H1 (cell line): ENCODE measurements around the gene KLHDC7B. TPM values are rescaled to one million over a fixed set of nuclear protein-coding genes. Genes with fewer than 3 reads are reported as not detected.

Experiments
- CTCF ChIA-PET: fragments of 300-600 bp; sonication (Branson Sonifier 250); formaldehyde crosslinking; loops from one replicate; lab custom pipeline; 2021; ENCODE audit not compliant: partially characterized antibody; lab: Charles Lee
- POLR2A ChIA-PET: fragments of 300-600 bp; sonication (Branson Sonifier 250); formaldehyde crosslinking; loops from one replicate; lab custom pipeline; 2021; ENCODE audit warnings: inconsistent platforms; ENCODE audit not compliant: partially characterized antibody; lab: Charles Lee
- DNase-seq, 2 experiments: peaks; one replicate each; pipeline versions ENCODE4 v3.0.0 to v3.0.0-alpha.2; 2010 to 2022; ENCODE audit warnings: low spot score in 2 of 2, low read depth in 1 of 2, mixed read lengths in 1 of 2
- FAIRE-seq: peaks from 2 replicates; lab custom pipeline; 2011; peaks lifted over from hg19 to GRCh38; lab: Jason Lieb, UNC
- H2AFZ ChIP-seq: 2 replicates; pipeline ENCODE4 v1.8.1; 2012; ENCODE audit warnings: low read length, inconsistent platforms
- H2AK5ac ChIP-seq: 2 replicates; pipeline ENCODE4 v1.6.1; 2013; ENCODE audit warnings: low read depth, low read length
- H2BK120ac ChIP-seq: replicated peaks from 2 replicates; pipeline ENCODE3; 2013; ENCODE audit warnings: low read depth, low read length, inconsistent platforms
- H2BK12ac ChIP-seq: 2 replicates; pipeline ENCODE4 v1.6.1; 2013; ENCODE audit warnings: low read depth, low read length
- H2BK15ac ChIP-seq: 2 replicates; pipeline ENCODE4 v1.6.1; 2013; ENCODE audit warnings: low read length
- H2BK20ac ChIP-seq: 2 replicates; pipeline ENCODE4 v1.6.1; 2013; ENCODE audit warnings: low read length
- H2BK5ac ChIP-seq: 2 replicates; pipeline ENCODE4 v1.6.1; 2013; ENCODE audit warnings: low read depth, low read length
- H3K14ac ChIP-seq: 2 replicates; pipeline ENCODE4 v1.6.1; 2013; ENCODE audit warnings: inconsistent platforms; ENCODE audit not compliant: insufficient read length
- H3K18ac ChIP-seq: 2 replicates; pipeline ENCODE4 v1.6.1; 2013; ENCODE audit warnings: low read length; ENCODE audit errors: extremely low read depth
- H3K23ac ChIP-seq: 2 replicates; pipeline ENCODE4 v1.6.1; 2013; ENCODE audit warnings: inconsistent platforms; ENCODE audit not compliant: insufficient read length
- H3K23me2 ChIP-seq: 2 replicates; pipeline ENCODE4 v1.6.1; 2013; ENCODE audit warnings: low read depth, low read length
- H3K27ac ChIP-seq: 2 replicates; pipeline ENCODE4 v1.6.1; 2011; ENCODE audit warnings: low read depth, low read length, inconsistent platforms
- H3K27me3 ChIP-seq, 4 experiments: replicated peaks in 1 of 4; 1 replicate in 1 of 4; 2 replicates in 3 of 4; pipeline versions ENCODE4 v1.6.1 to v1.8.1; 2011 to 2013; ENCODE audit warnings: low read length in 3 of 4, mild to moderate bottlenecking in 3 of 4, inconsistent platforms in 2 of 4, mixed read lengths in 2 of 4, moderate library complexity in 1 of 4; ENCODE audit not compliant: control insufficient read depth in 3 of 4, insufficient read depth in 3 of 4; ENCODE audit errors: extremely low read depth in 1 of 4
- H3K36me3 ChIP-seq, 4 experiments: 2 replicates each; pipeline versions ENCODE4 v1.6.1 to v1.8.1; 2011 to 2013; ENCODE audit warnings: mild to moderate bottlenecking in 4 of 4, low read length in 3 of 4, moderate library complexity in 2 of 4, control low read depth in 1 of 4, inconsistent platforms in 1 of 4; ENCODE audit not compliant: insufficient read depth in 4 of 4, control insufficient read depth in 2 of 4
- H3K4ac ChIP-seq: replicated peaks from 2 replicates; pipeline ENCODE3; 2013; ENCODE audit warnings: low read length, low read depth, mixed read lengths, inconsistent platforms; ENCODE audit not compliant: insufficient read length
- H3K4me1 ChIP-seq, 4 experiments: replicated peaks in 1 of 4; 1 replicate in 1 of 4; 2 replicates in 3 of 4; pipeline versions ENCODE4 v1.6.1 to v1.8.1; 2011 to 2013; ENCODE audit warnings: low read length in 3 of 4, inconsistent platforms in 2 of 4, mixed read lengths in 1 of 4; ENCODE audit not compliant: insufficient read depth in 4 of 4, control insufficient read depth in 3 of 4
- H3K4me2 ChIP-seq, 2 experiments: 2 replicates each; pipeline versions ENCODE4 v1.6.1 to v1.8.1; 2011 to 2013; ENCODE audit warnings: low read depth in 2 of 2, low read length in 2 of 2, control low read depth in 1 of 2, inconsistent platforms in 1 of 2, mild to moderate bottlenecking in 1 of 2; ENCODE audit not compliant: insufficient read depth in 1 of 2
- H3K4me3 ChIP-seq, 4 experiments: fragments of 200-600, 300-600 bp in 1 of 4; sonication (generic), shearing (Covaris generic), sonication (Bioruptor Twin) in 1 of 4; 2 replicates each; pipeline versions ENCODE4 v1.5.1 to v1.8.1; 2011 to 2016; ENCODE audit warnings: low read length in 4 of 4, low read depth in 3 of 4, control low read depth in 2 of 4, inconsistent platforms in 2 of 4, mild to moderate bottlenecking in 2 of 4, mixed read lengths in 1 of 4, moderate library complexity in 1 of 4; ENCODE audit not compliant: insufficient read depth in 2 of 4; ENCODE audit errors: extremely low read depth in 1 of 4
- H3K56ac ChIP-seq: replicated peaks from 2 replicates; pipeline ENCODE3; 2013; ENCODE audit warnings: low read depth, mild to moderate bottlenecking, mixed read lengths, low read length, inconsistent platforms; ENCODE audit not compliant: insufficient read length
- H3K79me1 ChIP-seq: 2 replicates; pipeline ENCODE4 v1.6.1; 2013; ENCODE audit warnings: low read depth, low read length, control low read depth
- H3K79me2 ChIP-seq, 2 experiments: 2 replicates each; pipeline versions ENCODE4 v1.6.1 to v1.8.1; 2012 to 2013; ENCODE audit warnings: low read length in 2 of 2, mild to moderate bottlenecking in 2 of 2, inconsistent platforms in 1 of 2; ENCODE audit not compliant: insufficient read depth in 2 of 2, control insufficient read depth in 1 of 2
- H3K9ac ChIP-seq, 4 experiments: replicated peaks in 1 of 4; 1 replicate in 1 of 4; 2 replicates in 3 of 4; pipeline versions ENCODE4 v1.6.1 to v1.8.1; 2011 to 2013; ENCODE audit warnings: low read depth in 3 of 4, low read length in 3 of 4, control low read depth in 2 of 4, mild to moderate bottlenecking in 2 of 4, moderate library complexity in 2 of 4, inconsistent platforms in 1 of 4; ENCODE audit errors: extremely low read depth in 1 of 4
- H3K9me3 ChIP-seq, 2 experiments: 2 replicates each; pipeline versions ENCODE4 v1.6.1 to v1.8.1; 2012 to 2013; ENCODE audit warnings: mild to moderate bottlenecking in 2 of 2, moderate library complexity in 2 of 2, control low read depth in 1 of 2, inconsistent platforms in 1 of 2, low read depth in 1 of 2, low read length in 1 of 2, mixed read lengths in 1 of 2; ENCODE audit not compliant: insufficient read depth in 2 of 2
- H4K20me1 ChIP-seq, 2 experiments: replicated peaks in 1 of 2; 2 replicates each; pipeline versions ENCODE3 to v1.8.1; 2011 to 2013; ENCODE audit warnings: inconsistent platforms in 2 of 2, low read length in 2 of 2, mild to moderate bottlenecking in 1 of 2; ENCODE audit not compliant: insufficient read depth in 2 of 2, control insufficient read depth in 1 of 2
- H4K5ac ChIP-seq: 2 replicates; pipeline ENCODE4 v1.6.1; 2013; ENCODE audit warnings: low read length, low read depth, mixed read lengths, inconsistent platforms; ENCODE audit not compliant: insufficient read length
- H4K8ac ChIP-seq: 2 replicates; pipeline ENCODE4 v1.8.0; 2013; ENCODE audit warnings: mild to moderate bottlenecking, moderate library complexity, low read length, inconsistent platforms; ENCODE audit not compliant: insufficient read depth; ENCODE audit errors: extremely low read depth
- H4K91ac ChIP-seq: replicated peaks from 2 replicates; pipeline ENCODE3; 2013; ENCODE audit warnings: low read length, mixed read lengths, inconsistent platforms; ENCODE audit not compliant: insufficient read length
- ATF2 ChIP-seq: IDR thresholded peaks from 2 replicates; pipeline ENCODE4 v1.6.1; 2012; ENCODE audit warnings: low read length, inconsistent platforms
- CEBPB ChIP-seq: IDR thresholded peaks from 2 replicates; pipeline ENCODE4 v1.6.1; 2012; ENCODE audit warnings: low read depth, low read length
- CHD1 ChIP-seq: IDR thresholded peaks from 2 replicates; pipeline ENCODE4 v1.6.1; 2012; ENCODE audit warnings: low read depth, low read length, improper control_type of control experiment
- CHD2 ChIP-seq: IDR thresholded peaks from 2 replicates; pipeline ENCODE4 v1.6.1; 2012; ENCODE audit warnings: low read length, improper control_type of control experiment
- NRF1 ChIP-seq: IDR thresholded peaks from 2 replicates; pipeline ENCODE4 v1.6.1; 2011; ENCODE audit warnings: mild to moderate bottlenecking, low read depth, low read length, improper control_type of control experiment
- PHF8 ChIP-seq: fragments of 200-600 bp; sonication (generic); conservative IDR thresholded peaks from 2 replicates; pipeline ENCODE4 v1.7.1; 2012; ENCODE audit warnings: low read depth, mild to moderate bottlenecking, inconsistent platforms, low read length, moderate library complexity
- POLR2A ChIP-seq, 2 experiments: IDR thresholded peaks; 1 replicate in 1 of 2; 2 replicates in 1 of 2; pipeline ENCODE4 v1.6.1; 2011; ENCODE audit warnings: low read depth in 2 of 2, low read length in 2 of 2, mild to moderate bottlenecking in 2 of 2; ENCODE audit errors: control extremely low read depth in 1 of 2
- POU5F1 ChIP-seq: IDR thresholded peaks from 2 replicates; pipeline ENCODE4 v1.6.1; 2011; ENCODE audit warnings: low read depth, mild to moderate bottlenecking, low read length, moderate library complexity
- RFX5 ChIP-seq: IDR thresholded peaks from 2 replicates; pipeline ENCODE4 v1.6.1; 2011; ENCODE audit warnings: low read depth, low read length, improper control_type of control experiment, borderline replicate concordance
- SP1 ChIP-seq: IDR thresholded peaks from 2 replicates; pipeline ENCODE4 v1.6.1; 2011; ENCODE audit warnings: low read depth, low read length
- SP4 ChIP-seq: IDR thresholded peaks from 2 replicates; pipeline ENCODE4 v1.6.1; 2012; ENCODE audit warnings: low read length, inconsistent platforms
- TCF12 ChIP-seq: IDR thresholded peaks from 2 replicates; pipeline ENCODE4 v1.6.1; 2011; ENCODE audit warnings: low read depth, mild to moderate bottlenecking, low read length
- ZNF274 ChIP-seq: IDR thresholded peaks from 2 replicates; pipeline ENCODE4 v1.7.0; 2012; ENCODE audit warnings: low read length, borderline replicate concordance; ENCODE audit errors: extremely low read depth
- WGBS, 2 experiments: shearing (Covaris generic) in 1 of 2; methylation state at CpG; one replicate each; pipeline versions ENCODE4 v1.1.6 to v1.1.7; 2013 to 2015; ENCODE audit warnings: low lambda C conversion rate in 2 of 2, mixed read lengths in 2 of 2, inconsistent platforms in 1 of 2, low coverage in 1 of 2, missing lambda C conversion rate in 1 of 2; ENCODE audit not compliant: insufficient replicate concordance in 2 of 2, insufficient coverage in 1 of 2, insufficient read length in 1 of 2; ENCODE audit errors: extremely low coverage in 1 of 2, missing lambda C conversion rate in 1 of 2; 5-methylcytosine and 5-hydroxymethylcytosine counted together
- polyA plus RNA-seq, 7 experiments: library from polyadenylated mRNA; depleted of rRNA in 3 of 7; stranded (reverse) in 5 of 7; unstranded in 2 of 7; fragments of >200 nt in 5 of 7; fragments of 200-250 nt in 2 of 7; gene quantifications; 1 replicate in 5 of 7; 2 replicates in 1 of 7; 4 replicates in 1 of 7; pipeline versions ENCODE4 v1.2.1 to v1.2.3, GENCODE V29; 2011 to 2013; ENCODE audit warnings: missing spikeins in 2 of 7, mixed read lengths in 2 of 7
- total RNA-seq: library from RNA; stranded (reverse); fragmentation: NEBNext Ultra II Directional; extraction: Animal tissue kit (Norgen Biotek cat#: 25700); gene quantifications from 2 replicates; pipeline ENCODE4 v1.2.1, GENCODE V29; 2021

Gene KLHDC7B
- total and polyA plus RNA-seq, 2 of the 8 experiments (the other 6 are each of a cell fraction or from before 2014, with no cell fraction given), result not detected

- H3K27ac ChIP-seq, result no peak overlapping the region
- POLR2A ChIA-PET, result interaction anchor here (0.6 to 2.5 kb wide), 3 partner anchors 10 to 227 kb away, joined by 3 to 8 read pairs (median 4); partner anchors contain the start of gene CPT1B
- no peak overlapping the region for H2BK15ac ChIP-seq
- no peak overlapping the region for H2BK20ac ChIP-seq
- H3K9me3 ChIP-seq, result no peaks in the 10 kb centered on the region
- peaks cover 8 to 38% (median 27%) of the 10 kb centered on the region in 4 experiments; a peak in 7 of 8 replicates for H3K36me3 ChIP-seq
- FAIRE-seq (no peak), DNase-seq (no peak)
- WGBS, 2 experiments, result 92% methylated on average over 8 of the region's 8 CpGs; no CpG with 5 or more reads in 1 of the 2 experiments
- no peak overlapping the region for H4K91ac ChIP-seq
- H4K8ac ChIP-seq, result no peak overlapping the region
- no peaks in the 10 kb centered on the region for H3K79me2 ChIP-seq
- H3K14ac ChIP-seq, result no peak overlapping the region
- TF ChIP-seq TCF12, result no peak
- no peak for TF ChIP-seq ATF2
- TF ChIP-seq POU5F1, result no peak
- TF ChIP-seq CHD1, result no peak
- TF ChIP-seq SP4, result no peak
- TF ChIP-seq CHD2, result no peak
- no peak for TF ChIP-seq NRF1
- no peak for TF ChIP-seq PHF8
- TF ChIP-seq SP1, result no peak
- TF ChIP-seq CEBPB, result no peak
- no peak for TF ChIP-seq POLR2A (IDR thresholded peaks at IDR 0.05; ENCODE audit: control extremely low read depth in 1 of 2, low read depth in 2 of 2, low read length in 2 of 2)
- no peak for TF ChIP-seq ZNF274
- TF ChIP-seq RFX5, result no peak
- peaks cover 4 to 17% of the 10 kb centered on the region in 2 experiments for H4K20me1 ChIP-seq
- H3K56ac ChIP-seq, result no peak overlapping the region
- H2AFZ ChIP-seq, result no peak overlapping the region
- H3K23ac ChIP-seq, result no peak overlapping the region
- H3K23me2 ChIP-seq, result no peaks in the 10 kb centered on the region
- no peak overlapping the region for H2BK5ac ChIP-seq
- no peak overlapping the region for H2BK120ac ChIP-seq
- CTCF ChIA-PET, result interaction anchor here (0.9 to 2.3 kb wide), 2 partner anchors 52 to 130 kb away, joined by 4 to 7 read pairs; no protein-coding TSS in a partner anchor
- no peak overlapping the region for H2BK12ac ChIP-seq
- no peak overlapping the region for H3K18ac ChIP-seq
- H3K4ac ChIP-seq, result no peak overlapping the region
- no peaks in the 10 kb centered on the region for H3K79me1 ChIP-seq
- no peak overlapping the region for H3K9ac ChIP-seq
- no peak overlapping the region for H4K5ac ChIP-seq
- no peaks in the 10 kb centered on the region for H3K4me1 ChIP-seq
- H3K27me3 ChIP-seq, result no peaks in the 10 kb centered on the region
- no peak overlapping the region for H3K4me2 ChIP-seq
- no peak overlapping the region for H3K4me3 ChIP-seq
- H2AK5ac ChIP-seq, result no peak overlapping the region
Observed at GRCh38 chr22:50569041-50569459, 23.4 kb downstream of the KLHDC7B start.
